ENCODE data around the gene CCDC50.

Gene CCDC50

DNA sequence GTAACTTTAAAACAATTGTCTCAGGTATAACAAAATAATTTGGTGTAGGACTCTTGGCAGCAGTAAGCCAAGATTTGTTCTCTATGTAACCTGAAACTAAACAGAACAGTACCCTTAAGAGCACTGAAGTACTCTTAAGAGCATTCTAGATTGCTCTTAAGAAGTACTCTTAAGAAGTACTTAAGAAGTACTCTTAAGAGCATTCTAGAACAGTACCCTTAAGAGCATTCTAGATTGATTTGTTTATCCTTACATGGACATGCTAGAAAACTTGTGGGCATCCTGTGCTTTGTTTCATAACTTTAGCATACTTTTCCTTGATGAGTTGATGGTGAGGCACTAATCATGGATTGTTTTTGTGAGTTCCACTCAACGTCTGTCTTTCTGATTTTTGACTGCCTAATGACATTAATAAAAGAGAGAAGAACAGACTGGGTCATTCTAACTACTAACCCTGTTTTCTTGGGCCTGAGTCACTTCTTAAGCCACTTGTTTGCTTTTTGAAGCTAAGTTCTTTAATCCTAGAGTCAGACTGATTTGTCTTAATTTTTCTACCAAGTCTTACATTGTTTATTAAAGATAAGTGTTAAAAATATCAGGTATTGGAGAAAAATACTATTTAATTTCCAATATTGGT lies 58.4 kb downstream of the CCDC50 start:
- TF ChIP-seq, protein P1, sequence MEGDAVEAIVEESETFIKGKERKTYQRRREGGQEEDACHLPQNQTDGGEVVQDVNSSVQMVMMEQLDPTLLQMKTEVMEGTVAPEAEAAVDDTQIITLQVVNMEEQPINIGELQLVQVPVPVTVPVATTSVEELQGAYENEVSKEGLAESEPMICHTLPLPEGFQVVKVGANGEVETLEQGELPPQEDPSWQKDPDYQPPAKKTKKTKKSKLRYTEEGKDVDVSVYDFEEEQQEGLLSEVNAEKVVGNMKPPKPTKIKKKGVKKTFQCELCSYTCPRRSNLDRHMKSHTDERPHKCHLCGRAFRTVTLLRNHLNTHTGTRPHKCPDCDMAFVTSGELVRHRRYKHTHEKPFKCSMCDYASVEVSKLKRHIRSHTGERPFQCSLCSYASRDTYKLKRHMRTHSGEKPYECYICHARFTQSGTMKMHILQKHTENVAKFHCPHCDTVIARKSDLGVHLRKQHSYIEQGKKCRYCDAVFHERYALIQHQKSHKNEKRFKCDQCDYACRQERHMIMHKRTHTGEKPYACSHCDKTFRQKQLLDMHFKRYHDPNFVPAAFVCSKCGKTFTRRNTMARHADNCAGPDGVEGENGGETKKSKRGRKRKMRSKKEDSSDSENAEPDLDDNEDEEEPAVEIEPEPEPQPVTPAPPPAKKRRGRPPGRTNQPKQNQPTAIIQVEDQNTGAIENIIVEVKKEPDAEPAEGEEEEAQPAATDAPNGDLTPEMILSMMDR (IDR thresholded peaks at IDR 0.05; ENCODE audit: control insufficient read depth, insufficient read depth, low read depth, low read length, missing control alignments): no peak
- DNase-seq (ENCODE audit: low read depth): no peak
- H3K4me3 ChIP-seq (ENCODE audit: control insufficient read depth, low read depth, low read length): no peak overlapping the region

DNA sequence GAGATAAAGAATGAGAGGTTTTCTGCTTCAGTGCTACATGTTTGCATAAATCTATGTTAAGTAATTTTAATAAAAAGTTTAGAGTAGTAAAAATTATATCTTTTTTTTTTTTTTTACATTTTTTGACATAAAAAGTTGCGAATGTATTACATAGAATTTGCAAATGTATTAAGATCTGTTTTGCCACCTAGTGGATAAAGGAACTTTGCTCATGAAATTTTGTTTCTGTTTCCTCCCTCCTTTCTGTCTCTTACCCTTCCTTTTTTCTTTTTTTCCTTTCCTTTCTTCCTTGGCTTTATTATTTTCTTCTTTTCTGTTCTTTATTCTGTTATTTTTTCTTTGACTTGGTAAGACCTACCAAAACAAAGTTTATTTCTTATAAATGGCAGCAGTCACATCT lies 59.6 kb downstream of the CCDC50 start:
- H3K4me3 ChIP-seq (ENCODE audit: control insufficient read depth, low read depth, low read length): no peak overlapping the region
- TF ChIP-seq, protein P1 (IDR thresholded peaks at IDR 0.05; ENCODE audit: control insufficient read depth, insufficient read depth, low read depth, low read length, missing control alignments): peak; percentile 31
- DNase-seq (ENCODE audit: low read depth): no peak

DNA sequence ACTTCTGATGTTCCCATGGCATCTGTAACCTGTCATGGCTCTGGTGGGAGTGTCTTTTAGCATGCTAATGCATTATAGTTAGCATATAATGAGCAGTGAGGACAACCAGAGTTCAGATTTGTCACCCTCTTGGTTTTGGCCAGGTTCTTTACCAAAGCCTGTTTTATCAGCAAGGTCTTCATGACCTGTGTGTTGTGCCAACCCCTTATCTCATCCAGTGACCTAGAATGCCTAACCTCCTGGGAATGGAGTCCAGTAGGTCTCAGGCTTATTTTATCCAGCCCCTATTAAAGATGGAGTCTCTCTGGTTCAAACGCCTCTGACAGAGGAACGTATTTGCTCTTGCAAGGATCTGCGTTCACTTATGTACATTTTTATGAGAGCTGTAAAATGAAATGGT lies 61.4 kb downstream of the CCDC50 start:
- DNase-seq (ENCODE audit: low read depth): no peak
- TF ChIP-seq, protein P1 (IDR thresholded peaks at IDR 0.05; ENCODE audit: control insufficient read depth, insufficient read depth, low read depth, low read length, missing control alignments): no peak
- H3K4me3 ChIP-seq (ENCODE audit: control insufficient read depth, low read depth, low read length): no peak overlapping the region

DNA sequence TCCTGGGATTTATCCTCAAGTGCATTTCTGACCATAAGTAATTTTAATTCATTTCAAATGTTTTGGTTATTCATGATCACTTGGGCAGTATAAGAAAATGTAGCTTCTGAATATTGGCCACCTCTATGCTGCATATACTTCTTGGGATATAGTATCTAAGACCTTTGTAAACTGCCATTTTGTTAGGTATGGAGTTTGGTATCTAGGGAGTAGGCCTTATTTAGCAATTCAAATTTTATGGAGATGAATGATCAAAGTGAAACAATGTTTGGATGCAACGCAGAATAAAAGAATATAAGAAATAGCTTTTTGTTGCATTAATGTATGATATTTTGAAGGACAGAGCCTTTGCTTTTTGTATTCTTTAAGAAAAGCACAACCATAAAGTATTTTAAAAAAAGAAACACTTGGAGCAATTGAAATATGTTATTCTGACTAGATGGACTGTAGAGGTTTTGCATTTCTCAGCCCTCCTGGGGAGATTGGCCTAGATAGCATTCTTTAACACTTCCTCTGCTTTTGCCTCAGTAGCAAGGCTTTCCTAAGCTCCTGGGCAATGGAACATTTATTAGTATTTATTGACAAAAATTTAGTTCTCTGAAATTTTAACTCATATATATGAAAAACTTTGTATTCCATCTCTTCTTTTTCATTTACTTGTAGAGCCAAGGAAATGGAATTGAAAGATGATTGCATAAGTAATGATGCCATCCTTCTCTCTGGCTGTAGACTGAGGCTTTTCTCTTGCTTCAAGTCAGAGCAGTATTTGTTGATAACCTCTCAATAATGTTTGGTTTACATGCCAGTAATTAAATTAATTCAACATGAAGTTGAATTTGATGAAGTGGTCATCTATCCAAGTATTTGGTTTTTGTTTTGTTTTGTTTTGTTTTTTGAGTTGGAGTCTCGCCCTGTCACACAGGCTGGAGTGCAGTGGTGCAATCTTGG lies 62.9 kb downstream of the CCDC50 start:
- TF ChIP-seq, protein P1 (IDR thresholded peaks at IDR 0.05; ENCODE audit: control insufficient read depth, insufficient read depth, low read depth, low read length, missing control alignments): no peak
- no peak overlapping the region for H3K4me3 ChIP-seq (ENCODE audit: control insufficient read depth, low read depth, low read length)
- DNase-seq (ENCODE audit: low read depth): no peak

DNA sequence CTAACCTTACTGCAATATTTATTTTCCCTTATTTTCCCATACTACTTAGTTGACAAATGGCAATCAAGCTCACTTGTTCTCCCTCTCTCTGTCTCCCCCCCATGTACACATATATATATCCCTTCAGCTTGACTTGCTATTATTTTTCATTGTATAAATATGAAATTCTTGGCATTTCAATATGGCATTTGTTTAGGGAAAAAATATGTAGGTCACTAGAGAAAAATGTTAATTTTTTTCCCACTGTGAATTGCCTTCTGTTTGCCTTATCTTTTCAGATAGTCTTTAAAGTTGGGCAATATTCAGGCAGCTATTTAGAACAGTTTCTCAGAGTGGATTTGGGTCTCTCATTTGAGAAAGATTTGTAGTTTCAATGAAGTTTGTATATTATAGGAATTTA lies 64.0 kb downstream of the CCDC50 start:
- no peak for DNase-seq (ENCODE audit: low read depth)
- H3K4me3 ChIP-seq (ENCODE audit: control insufficient read depth, low read depth, low read length): no peak overlapping the region
- TF ChIP-seq, protein P1 (IDR thresholded peaks at IDR 0.05; ENCODE audit: control insufficient read depth, insufficient read depth, low read depth, low read length, missing control alignments): no peak

DNA sequence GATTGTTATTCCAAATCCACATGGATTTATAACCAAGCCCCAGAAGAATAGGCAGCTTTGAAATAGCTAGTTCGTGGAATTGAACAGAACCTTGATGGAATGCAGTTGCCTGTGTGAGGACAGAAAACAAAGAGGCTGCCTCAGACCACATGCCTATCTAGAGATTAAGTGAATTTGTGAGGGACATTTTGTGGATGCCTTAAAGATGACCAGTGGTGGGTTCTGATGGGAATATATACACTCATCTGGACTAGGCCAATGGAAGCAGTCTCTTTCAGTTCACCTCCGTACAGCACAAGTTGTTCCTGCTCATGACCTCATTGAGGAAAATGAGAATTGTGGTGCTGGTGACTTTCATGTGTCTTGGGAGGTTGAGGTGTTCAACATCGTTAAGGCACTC lies 68.6 kb downstream of the CCDC50 start:
- TF ChIP-seq, protein P1 (IDR thresholded peaks at IDR 0.05; ENCODE audit: control insufficient read depth, insufficient read depth, low read depth, low read length, missing control alignments): no peak
- DNase-seq (ENCODE audit: low read depth): no peak
- H3K4me3 ChIP-seq (ENCODE audit: control insufficient read depth, low read depth, low read length): no peak overlapping the region
